Measurements from ENCODE around the gene MED17.

MED17 gene

GRCh38 chr11:93849201-93849600, 65.1 kb downstream of the MED17 start:
- no peak for DNase-seq (ENCODE audit: low spot score)
- no peak for FAIRE-seq

- no peak for FAIRE-seq
- DNase-seq (ENCODE audit: low spot score) = no peak
These were observed 65.9 kb downstream of the MED17 start for GRCh38 chr11:93849751-93850593.

DNA sequence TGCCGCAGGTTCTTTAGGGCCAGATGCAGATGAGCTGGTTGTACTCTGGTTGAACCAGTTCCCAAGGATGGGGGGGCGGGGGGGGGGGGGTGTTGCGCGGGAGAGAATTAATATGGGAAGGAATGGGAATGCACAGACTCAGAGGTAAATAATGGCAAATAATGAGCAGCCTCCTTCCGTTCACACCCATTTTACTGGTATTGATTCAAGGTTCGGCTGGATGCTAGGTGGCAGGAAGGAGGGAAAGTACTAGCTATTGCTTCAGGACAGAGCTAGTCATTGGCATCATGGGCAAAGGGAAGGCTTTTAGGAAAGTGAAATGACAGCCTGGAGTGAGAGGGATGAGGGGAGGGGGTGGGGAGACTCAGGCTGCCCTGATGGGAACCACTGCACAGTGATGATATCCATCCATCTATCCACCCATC, 66.5 kb downstream of the MED17 start, which contains the start of gene VSTM5:
VSTM5 (minus strand) TSS at position 25 of the 425 bp plus-strand sequence. CDS start 116 bp downstream, outside the sequence.
- no peak for FAIRE-seq
- DNase-seq (ENCODE audit: low spot score) = no peak

- DNase-seq (ENCODE audit: low spot score) (no peak), FAIRE-seq (no peak)
These were observed 68.2 kb downstream of the MED17 start for GRCh38 chr11:93852242-93852641.

DNA sequence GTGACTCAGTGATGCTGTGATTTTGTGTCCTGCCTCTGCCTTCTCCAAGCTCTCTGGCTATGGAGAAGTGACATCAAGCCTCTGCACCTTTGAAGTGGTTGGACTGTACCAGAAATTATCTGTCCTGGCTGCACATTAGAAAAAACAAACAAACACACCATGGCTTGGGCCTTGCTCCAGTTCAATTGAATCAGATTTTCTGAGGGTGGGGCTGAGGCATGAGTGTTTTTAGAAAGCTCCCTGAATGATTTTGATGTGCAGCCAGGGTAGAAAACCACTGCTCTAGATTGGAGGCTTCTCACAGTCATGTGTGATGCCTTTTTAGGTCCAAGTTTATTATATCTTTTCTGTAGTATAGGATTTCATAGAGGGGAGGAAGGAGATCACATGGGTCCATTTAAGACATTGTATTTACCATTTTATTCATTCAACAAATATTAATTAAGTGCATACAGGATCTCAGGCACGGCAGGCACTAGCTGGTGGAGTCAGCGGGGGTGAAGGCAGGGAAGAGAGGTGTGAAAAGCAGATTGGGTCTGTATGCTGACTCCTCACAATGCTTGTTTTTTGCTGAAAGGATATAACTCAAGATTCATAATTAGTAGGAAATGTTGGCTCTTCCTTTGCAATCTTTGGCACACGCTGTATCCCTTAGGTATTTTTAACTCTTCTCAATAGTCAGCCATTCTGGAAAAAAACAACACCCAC, 73.5 kb downstream of the MED17 start:
- no peak for DNase-seq (ENCODE audit: low spot score)
- FAIRE-seq = no peak

- DNase-seq (ENCODE audit: low spot score) = no peak
- no peak for FAIRE-seq
These were observed 74.2 kb downstream of the MED17 start for GRCh38 chr11:93858121-93858775.

GRCh38 chr11:93861808-93862207, 77.7 kb downstream of the MED17 start:
- no peak for FAIRE-seq
- no peak for DNase-seq (ENCODE audit: low spot score)
